Measurements from ENCODE around the gene MRPL19.

The MRPL19 gene

GRCh38 chr2:75606761-75607399, 39.7 kb upstream of the MRPL19 start:
- no peaks in the 10 kb centered on the region for H3K27me3 ChIP-seq (ENCODE audit: control insufficient read depth, insufficient read depth, low read length, poor library complexity, severe bottlenecking)
- 89 to 94% methylated on average over 8 of the region's 8 CpGs for WGBS, 2 experiments
- H3K4me1 ChIP-seq (ENCODE audit: control insufficient read depth, insufficient read depth, low read length) = peaks cover 8% of the 10 kb centered on the region
- H3K36me3 ChIP-seq (ENCODE audit: control insufficient read depth, insufficient read depth, low read length) = no peaks in the 10 kb centered on the region
- no peak overlapping the region for H3K4me3 ChIP-seq (ENCODE audit: insufficient read depth, low read depth, low read length)
- H3K9me3 ChIP-seq (ENCODE audit: control insufficient read depth, low read length) = no peaks in the 10 kb centered on the region
- no peak overlapping the region for H3K27ac ChIP-seq (ENCODE audit: insufficient read depth, low read depth, low read length, poor library complexity, severe bottlenecking)

- no peaks in the 10 kb centered on the region for H3K36me3 ChIP-seq (ENCODE audit: control insufficient read depth, insufficient read depth, low read length)
- H3K9me3 ChIP-seq (ENCODE audit: control insufficient read depth, low read length) = no peaks in the 10 kb centered on the region
- no peak overlapping the region for H3K4me3 ChIP-seq (ENCODE audit: insufficient read depth, low read depth, low read length)
- no peak overlapping the region for H3K27ac ChIP-seq (ENCODE audit: insufficient read depth, low read depth, low read length, poor library complexity, severe bottlenecking)
- H3K27me3 ChIP-seq (ENCODE audit: control insufficient read depth, insufficient read depth, low read length, poor library complexity, severe bottlenecking) = no peaks in the 10 kb centered on the region
- H3K4me1 ChIP-seq (ENCODE audit: control insufficient read depth, insufficient read depth, low read length) = peaks cover 8% of the 10 kb centered on the region
- 94 to 96% methylated on average over 3 of the region's 3 CpGs for whole genome bisulfite sequencing, 2 experiments
These were observed 39.2 kb upstream of the MRPL19 start for GRCh38 chr2:75607400-75607798.

GRCh38 chr2:75607988-75608683, 38.4 kb upstream of the MRPL19 start:
- Histone ChIP-seq H3K27me3 (ENCODE audit: control insufficient read depth, insufficient read depth, low read length, poor library complexity, severe bottlenecking) (no peaks in the 10 kb centered on the region), H3K4me1 (ENCODE audit: control insufficient read depth, insufficient read depth, low read length) (peaks cover 8% of the 10 kb centered on the region), H3K36me3 (ENCODE audit: control insufficient read depth, insufficient read depth, low read length) (no peaks in the 10 kb centered on the region), H3K4me3 (ENCODE audit: insufficient read depth, low read depth, low read length) (no peak overlapping the region), H3K9me3 (ENCODE audit: control insufficient read depth, low read length) (no peaks in the 10 kb centered on the region), H3K27ac (ENCODE audit: insufficient read depth, low read depth, low read length, poor library complexity, severe bottlenecking) (peak overlapping the region; percentile 77)
- 76 to 81% methylated on average over 7 of the region's 7 CpGs for WGBS, 2 experiments

- Histone ChIP-seq H3K27ac (ENCODE audit: insufficient read depth, low read depth, low read length, poor library complexity, severe bottlenecking) (peak overlapping the region; percentile 77), H3K4me3 (ENCODE audit: insufficient read depth, low read depth, low read length) (peak overlapping the region; percentile 17), H3K4me1 (ENCODE audit: control insufficient read depth, insufficient read depth, low read length) (peaks cover 8% of the 10 kb centered on the region), H3K9me3 (ENCODE audit: control insufficient read depth, low read length) (no peaks in the 10 kb centered on the region), H3K27me3 (ENCODE audit: control insufficient read depth, insufficient read depth, low read length, poor library complexity, severe bottlenecking) (no peaks in the 10 kb centered on the region), H3K36me3 (ENCODE audit: control insufficient read depth, insufficient read depth, low read length) (no peaks in the 10 kb centered on the region)
- WGBS, 2 experiments = 10% methylated on average over 25 of the region's 25 CpGs
These were observed 37.8 kb upstream of the MRPL19 start for GRCh38 chr2:75608684-75609333.

GRCh38 chr2:75609334-75609689, 37.3 kb upstream of the MRPL19 start:
- Histone ChIP-seq H3K36me3 (ENCODE audit: control insufficient read depth, insufficient read depth, low read length) (no peaks in the 10 kb centered on the region), H3K9me3 (ENCODE audit: control insufficient read depth, low read length) (no peaks in the 10 kb centered on the region), H3K27me3 (ENCODE audit: control insufficient read depth, insufficient read depth, low read length, poor library complexity, severe bottlenecking) (no peaks in the 10 kb centered on the region), H3K4me1 (ENCODE audit: control insufficient read depth, insufficient read depth, low read length) (peaks cover 8% of the 10 kb centered on the region), H3K4me3 (ENCODE audit: insufficient read depth, low read depth, low read length) (peak overlapping the region; percentile 17), H3K27ac (ENCODE audit: insufficient read depth, low read depth, low read length, poor library complexity, severe bottlenecking) (no peak overlapping the region)
- 63 to 68% methylated on average over 5 of the region's 5 CpGs for WGBS, 2 experiments

- no peak overlapping the region for H3K4me3 ChIP-seq (ENCODE audit: insufficient read depth, low read depth, low read length)
- H3K9me3 ChIP-seq (ENCODE audit: control insufficient read depth, low read length) = no peaks in the 10 kb centered on the region
- H3K27ac ChIP-seq (ENCODE audit: insufficient read depth, low read depth, low read length, poor library complexity, severe bottlenecking) = no peak overlapping the region
- no peaks in the 10 kb centered on the region for H3K27me3 ChIP-seq (ENCODE audit: control insufficient read depth, insufficient read depth, low read length, poor library complexity, severe bottlenecking)
- peaks cover 8% of the 10 kb centered on the region for H3K4me1 ChIP-seq (ENCODE audit: control insufficient read depth, insufficient read depth, low read length)
- WGBS, 2 experiments = 89 to 91% methylated on average over 7 of the region's 7 CpGs
- no peaks in the 10 kb centered on the region for H3K36me3 ChIP-seq (ENCODE audit: control insufficient read depth, insufficient read depth, low read length)
These were observed 36.6 kb upstream of the MRPL19 start for GRCh38 chr2:75609937-75610508.

GRCh38 chr2:75610671-75611070, 35.9 kb upstream of the MRPL19 start:
- H3K9me3 ChIP-seq (ENCODE audit: control insufficient read depth, low read length) = no peaks in the 10 kb centered on the region
- no peak overlapping the region for H3K4me3 ChIP-seq (ENCODE audit: insufficient read depth, low read depth, low read length)
- H3K4me1 ChIP-seq (ENCODE audit: control insufficient read depth, insufficient read depth, low read length) = peaks cover 8% of the 10 kb centered on the region
- H3K27ac ChIP-seq (ENCODE audit: insufficient read depth, low read depth, low read length, poor library complexity, severe bottlenecking) = no peak overlapping the region
- no peaks in the 10 kb centered on the region for H3K36me3 ChIP-seq (ENCODE audit: control insufficient read depth, insufficient read depth, low read length)
- H3K27me3 ChIP-seq (ENCODE audit: control insufficient read depth, insufficient read depth, low read length, poor library complexity, severe bottlenecking) = no peaks in the 10 kb centered on the region
- 81 to 84% methylated on average over 4 of the region's 4 CpGs for WGBS, 2 experiments

GRCh38 chr2:75612108-75612861, 34.3 kb upstream of the MRPL19 start:
- 82 to 83% methylated on average over 7 of the region's 7 CpGs for WGBS, 2 experiments
- Histone ChIP-seq H3K4me1 (ENCODE audit: control insufficient read depth, insufficient read depth, low read length) (peaks cover 8% of the 10 kb centered on the region), H3K4me3 (ENCODE audit: insufficient read depth, low read depth, low read length) (no peak overlapping the region), H3K9me3 (ENCODE audit: control insufficient read depth, low read length) (no peaks in the 10 kb centered on the region), H3K36me3 (ENCODE audit: control insufficient read depth, insufficient read depth, low read length) (no peaks in the 10 kb centered on the region), H3K27me3 (ENCODE audit: control insufficient read depth, insufficient read depth, low read length, poor library complexity, severe bottlenecking) (no peaks in the 10 kb centered on the region), H3K27ac (ENCODE audit: insufficient read depth, low read depth, low read length, poor library complexity, severe bottlenecking) (no peak overlapping the region)

- 93 to 94% methylated on average over 3 to 5 of the region's 5 CpGs for WGBS, 2 experiments
- no peaks in the 10 kb centered on the region for H3K9me3 ChIP-seq (ENCODE audit: control insufficient read depth, low read length)
- H3K36me3 ChIP-seq (ENCODE audit: control insufficient read depth, insufficient read depth, low read length) = no peaks in the 10 kb centered on the region
- H3K4me1 ChIP-seq (ENCODE audit: control insufficient read depth, insufficient read depth, low read length) = peaks cover 8% of the 10 kb centered on the region
- H3K4me3 ChIP-seq (ENCODE audit: insufficient read depth, low read depth, low read length) = no peak overlapping the region
- no peak overlapping the region for H3K27ac ChIP-seq (ENCODE audit: insufficient read depth, low read depth, low read length, poor library complexity, severe bottlenecking)
- H3K27me3 ChIP-seq (ENCODE audit: control insufficient read depth, insufficient read depth, low read length, poor library complexity, severe bottlenecking) = no peaks in the 10 kb centered on the region
These were observed 33.7 kb upstream of the MRPL19 start for GRCh38 chr2:75612862-75613243.
